Tibial nerve (tissue), 4 donors: ENCODE measurements around the gene PLCG2. TPM values are rescaled to one million over a fixed set of nuclear protein-coding genes. Genes with fewer than 3 reads are reported as not detected.

ENCODE experiments used
- DNase-seq, 2 donors: peaks; one replicate each; pipeline ENCODE4 v3.0.0-alpha.2; 2019; ENCODE audit warnings: low spot score in 2 of 2
- H3K27ac ChIP-seq, 4 donors: fragments of 200-600 bp; sonication (generic) in 3 of 4; one replicate each; pipeline ENCODE4 v1.5.1; 2017 to 2019; ENCODE audit warnings: mild to moderate bottlenecking in 1 of 4
- H3K27me3 ChIP-seq, 2 donors: fragments of 200-600 bp; sonication (generic) in 1 of 2; one replicate each; pipeline versions ENCODE4 v1.5.1 to v1.6.0; 2017 to 2019
- H3K36me3 ChIP-seq, 3 donors: fragments of 200-600 bp; sonication (generic); one replicate each; pipeline ENCODE4 v1.5.1; 2018 to 2019
- H3K4me1 ChIP-seq, 4 donors: fragments of 200-600 bp; sonication (generic) in 3 of 4; one replicate each; pipeline ENCODE4 v1.5.1; 2017 to 2019
- H3K4me3 ChIP-seq, 4 donors: fragments of 200-600 bp; sonication (generic) in 3 of 4; one replicate each; pipeline ENCODE4 v1.5.1; 2017 to 2019; ENCODE audit warnings: mild to moderate bottlenecking in 1 of 4, moderate library complexity in 1 of 4
- H3K9me3 ChIP-seq, 4 donors: fragments of 200-600 bp; sonication (generic) in 3 of 4; one replicate each; pipeline ENCODE4 v1.5.1; 2017 to 2019
- CTCF ChIP-seq, 5 experiments: fragments of 200-600 bp in 3 of 5; fragments of 450-650 bp in 2 of 5; sonication (generic) in 3 of 5; IDR thresholded peaks; one replicate each; pipeline ENCODE4 v1.5.1; 2016 to 2019; ENCODE audit warnings: antibody characterized with exemption in 5 of 5, mild to moderate bottlenecking in 3 of 5, moderate library complexity in 2 of 5
- EP300 ChIP-seq, 2 donors: sonication (generic); formaldehyde crosslinking; IDR thresholded peaks; one replicate each; pipeline ENCODE4 v1.6.1; 2017; ENCODE audit warnings: antibody characterized with exemption in 2 of 2, mild to moderate bottlenecking in 1 of 2
- POLR2A ChIP-seq, 2 donors: fragments of 450-650 bp; IDR thresholded peaks; one replicate each; pipeline ENCODE4 v1.6.1; 2017; ENCODE audit warnings: antibody characterized with exemption in 2 of 2, mild to moderate bottlenecking in 2 of 2, moderate library complexity in 2 of 2
- WGBS, 2 donors: methylation state at CpG; one replicate each; pipeline ENCODE4 v1.1.5; 2018; 5-methylcytosine and 5-hydroxymethylcytosine counted together
- total RNA-seq, 4 donors: library from RNA; depleted of rRNA; stranded (reverse); fragments of >200 nt; gene quantifications; one replicate each; pipeline ENCODE4 v1.1.0, GENCODE V29; 2016

The PLCG2 gene
- total RNA-seq, 4 donors from 2014 or later: 13.0 to 28.5 (median 18.9) TPM

GRCh38 chr16:81855552-81856153 is 76.6 kb downstream of the PLCG2 start:
- TF ChIP-seq CTCF (IDR thresholded peaks at IDR 0.05) (no peak), EP300 (IDR thresholded peaks at IDR 0.05) (no peak), POLR2A (IDR thresholded peaks at IDR 0.05) (no peak)
- Histone ChIP-seq H3K36me3 (no peaks in the 10 kb centered on the region), H3K4me1 (no peaks in the 10 kb centered on the region), H3K9me3 (peaks cover 0 to 5% (median 0%) of the 10 kb centered on the region in 4 donors), H3K27me3 (no peaks in the 10 kb centered on the region), H3K27ac (no peak overlapping the region), H3K4me3 (no peak overlapping the region)
- 87 to 92% methylated on average over 8 of the region's 8 CpGs for WGBS, 2 donors
- DNase-seq: no peak

DNA sequence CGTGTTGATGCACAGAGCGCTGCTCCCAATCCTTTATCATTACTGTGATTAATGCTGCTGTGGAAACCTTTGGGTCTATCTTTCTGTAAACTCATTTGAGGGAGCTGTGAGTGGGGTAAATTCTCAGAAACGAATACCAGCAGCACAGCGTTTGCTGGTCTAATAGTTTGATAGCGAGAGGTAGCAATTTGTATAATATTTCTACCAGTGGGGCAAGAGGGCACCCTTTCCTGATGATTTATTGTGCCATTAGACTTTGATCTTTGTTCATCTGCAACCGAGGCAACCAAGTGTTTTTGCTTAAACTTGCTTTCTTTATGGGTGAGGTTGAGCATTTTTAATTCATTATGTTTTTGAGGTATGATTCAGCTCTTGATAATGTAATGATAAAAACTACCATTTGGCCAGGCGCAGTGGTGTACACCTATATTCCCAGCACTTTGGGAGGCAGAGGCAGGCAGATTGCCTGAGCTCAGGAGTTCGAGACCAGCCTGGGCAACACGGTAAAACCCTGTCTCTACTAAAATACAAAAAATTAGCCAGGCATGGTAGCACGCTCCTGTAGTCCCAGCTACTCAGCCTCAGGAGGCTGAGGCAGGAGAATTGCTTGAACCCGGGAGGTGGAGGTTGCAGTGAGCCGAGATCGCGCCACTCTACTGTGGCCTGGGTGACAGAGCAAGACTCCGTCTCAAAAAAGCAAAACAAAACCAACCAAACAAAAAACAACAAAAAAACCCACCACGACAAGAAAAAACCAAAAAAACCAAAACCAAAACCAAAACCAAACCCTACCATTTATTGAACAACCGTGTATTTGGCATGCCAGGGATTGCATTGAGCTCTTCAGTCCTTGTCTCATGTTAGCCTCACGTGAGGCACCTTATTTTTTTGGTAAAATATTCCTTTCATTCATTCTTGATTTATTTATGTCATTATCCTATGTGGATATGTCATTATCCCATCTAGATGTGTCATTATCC is 81.5 kb downstream of the PLCG2 start:
- 84 to 87% methylated on average over 18 of the region's 18 CpGs for WGBS, 2 donors
- Histone ChIP-seq H3K36me3 (no peaks in the 10 kb centered on the region), H3K4me3 (no peak overlapping the region), H3K9me3 (peaks cover 0 to 5% (median 0%) of the 10 kb centered on the region in 4 donors), H3K27ac (peak overlapping the region in 2 of 4 donors; percentile 4 to 67), H3K27me3 (no peaks in the 10 kb centered on the region), H3K4me1 (peaks cover 0 to 5% (median 0%) of the 10 kb centered on the region in 4 donors)
- DNase-seq: no peak
- no peak for TF ChIP-seq POLR2A (IDR thresholded peaks at IDR 0.05)
- no peak for TF ChIP-seq EP300 (IDR thresholded peaks at IDR 0.05)
- no peak for TF ChIP-seq CTCF (IDR thresholded peaks at IDR 0.05)

DNA sequence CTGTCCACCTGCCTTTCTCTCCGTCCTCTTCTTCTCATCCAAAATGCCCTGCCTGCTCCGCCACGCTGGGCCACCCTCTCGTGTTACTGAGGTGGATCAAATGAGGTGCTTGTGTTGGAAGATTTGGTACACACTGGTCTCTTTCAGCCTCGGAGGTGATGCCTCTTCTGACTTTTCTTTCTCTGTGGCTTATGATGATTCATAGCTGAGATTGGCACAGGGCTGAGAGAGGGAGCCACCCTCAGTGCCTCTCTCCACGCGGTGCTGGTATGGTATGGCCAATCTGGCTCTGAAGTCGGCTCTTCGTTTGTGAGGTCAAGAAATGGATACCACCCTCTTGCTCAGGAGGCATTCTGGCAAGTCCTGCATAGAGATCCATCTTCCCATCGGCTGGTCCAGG is 82.4 kb downstream of the PLCG2 start:
- TF ChIP-seq CTCF (IDR thresholded peaks at IDR 0.05) (no peak), EP300 (IDR thresholded peaks at IDR 0.05) (no peak), POLR2A (IDR thresholded peaks at IDR 0.05) (no peak)
- Histone ChIP-seq H3K9me3 (peaks cover 0 to 2% (median 0%) of the 10 kb centered on the region in 4 donors), H3K4me3 (no peak overlapping the region), H3K27me3 (no peaks in the 10 kb centered on the region), H3K36me3 (no peaks in the 10 kb centered on the region), H3K27ac (peak overlapping the region in 1 of 4 donors; percentile 67), H3K4me1 (peaks cover 0 to 5% (median 0%) of the 10 kb centered on the region in 4 donors)
- 64 to 70% methylated on average over 10 of the region's 10 CpGs for WGBS, 2 donors
- DNase-seq: no peak

DNA sequence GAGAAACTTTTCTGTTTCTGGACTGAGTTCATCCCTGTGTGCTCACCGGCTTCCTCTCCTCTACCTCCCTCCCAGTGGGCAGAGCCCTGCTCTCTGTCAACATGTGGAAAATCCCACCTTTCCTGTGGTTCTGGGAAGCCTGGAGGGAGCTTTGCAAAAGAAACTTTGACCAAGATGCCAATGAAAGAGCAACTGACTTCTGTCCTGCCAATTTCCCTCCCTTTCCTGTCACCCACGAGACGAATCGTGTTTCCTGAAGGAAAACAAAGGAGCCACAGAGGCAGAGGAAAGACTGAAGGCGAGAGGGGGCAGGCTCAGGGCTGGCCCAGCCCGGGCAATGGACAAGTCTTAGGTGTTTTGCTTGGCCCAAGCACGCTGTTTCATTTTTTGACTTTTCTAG is 82.8 kb downstream of the PLCG2 start:
- H3K27ac ChIP-seq: peak overlapping the region in 1 of 4 donors; percentile 67
- no peak for DNase-seq
- WGBS, 2 donors: 24 to 36% methylated on average over 7 of the region's 7 CpGs

More for the DNA sequence above, 82.8 kb downstream of the PLCG2 start:
- Histone ChIP-seq H3K4me3 (no peak overlapping the region), H3K27me3 (no peaks in the 10 kb centered on the region), H3K36me3 (no peaks in the 10 kb centered on the region), H3K4me1 (peaks cover 0 to 7% (median 0%) of the 10 kb centered on the region in 4 donors), H3K9me3 (no peaks in the 10 kb centered on the region)
- TF ChIP-seq CTCF (IDR thresholded peaks at IDR 0.05) (no peak), EP300 (IDR thresholded peaks at IDR 0.05) (peak in 1 of 2 donors; percentile 61)
